ENCODE measurements around the gene SLC47A2.

Gene SLC47A2

DNA sequence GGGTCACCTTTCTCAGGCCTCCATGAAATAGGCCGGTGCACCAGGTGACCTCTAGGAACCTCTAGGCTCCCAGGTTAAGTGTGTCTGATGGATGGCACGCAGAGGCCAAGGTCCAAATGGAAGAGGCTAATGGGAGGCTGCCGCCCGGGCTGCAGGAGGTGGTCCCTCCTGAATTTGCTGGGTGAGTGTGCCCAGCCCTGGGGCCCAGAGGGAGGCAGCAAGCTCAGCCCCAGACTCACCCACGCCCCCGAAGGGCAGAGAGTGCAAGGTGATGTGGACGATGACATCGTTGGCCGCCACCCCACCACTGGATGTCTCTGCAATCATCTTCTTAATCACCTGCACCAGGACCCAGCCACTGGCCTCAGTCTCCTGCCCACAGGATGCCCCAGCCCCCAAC, 22.4 kb upstream of the SLC47A2 start:
- Histone ChIP-seq H3K4me3 (ENCODE audit: insufficient read depth, low read depth, low read length, poor library complexity, severe bottlenecking) (no peak overlapping the region), H3K9me3 (ENCODE audit: control insufficient read depth, low read length) (no peaks in the 10 kb centered on the region), H3K4me1 (ENCODE audit: control insufficient read depth, insufficient read depth, low read length, poor library complexity, severe bottlenecking) (no peaks in the 10 kb centered on the region), H3K36me3 (ENCODE audit: control insufficient read depth, insufficient read depth, low read length) (no peaks in the 10 kb centered on the region), H3K27ac (ENCODE audit: insufficient read depth, low read length, poor library complexity, severe bottlenecking) (no peak overlapping the region), H3K27me3 (replicated peaks; ENCODE audit: control insufficient read depth, insufficient read depth, low read length, poor library complexity, severe bottlenecking) (no peaks in the 10 kb centered on the region)
- no peak for DNase-seq

DNA sequence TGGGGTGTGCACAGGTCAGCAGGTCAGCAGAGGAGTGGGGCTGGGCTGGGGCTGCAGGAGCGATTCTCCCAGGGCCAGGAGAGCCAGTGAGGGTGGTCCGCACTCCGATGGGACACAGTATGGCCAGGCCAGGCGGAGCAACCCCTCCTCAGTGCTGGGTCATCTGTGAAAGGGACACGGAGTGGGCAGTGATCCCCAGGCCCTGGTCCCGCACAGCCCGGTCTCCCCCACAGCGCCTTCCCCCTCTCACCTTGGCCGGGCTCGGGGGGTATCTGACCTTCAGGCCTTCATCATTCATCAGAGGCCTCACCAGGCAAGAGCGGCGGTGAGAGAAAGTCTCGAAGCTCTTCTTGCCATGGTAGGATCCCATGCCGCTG, 21.7 kb upstream of the SLC47A2 start:
- Histone ChIP-seq H3K9me3 (ENCODE audit: control insufficient read depth, low read length) (no peaks in the 10 kb centered on the region), H3K27me3 (replicated peaks; ENCODE audit: control insufficient read depth, insufficient read depth, low read length, poor library complexity, severe bottlenecking) (no peaks in the 10 kb centered on the region), H3K27ac (ENCODE audit: insufficient read depth, low read length, poor library complexity, severe bottlenecking) (no peak overlapping the region), H3K4me1 (ENCODE audit: control insufficient read depth, insufficient read depth, low read length, poor library complexity, severe bottlenecking) (no peaks in the 10 kb centered on the region), H3K4me3 (ENCODE audit: insufficient read depth, low read depth, low read length, poor library complexity, severe bottlenecking) (no peak overlapping the region), H3K36me3 (ENCODE audit: control insufficient read depth, insufficient read depth, low read length) (no peaks in the 10 kb centered on the region)
- DNase-seq, result no peak

DNA sequence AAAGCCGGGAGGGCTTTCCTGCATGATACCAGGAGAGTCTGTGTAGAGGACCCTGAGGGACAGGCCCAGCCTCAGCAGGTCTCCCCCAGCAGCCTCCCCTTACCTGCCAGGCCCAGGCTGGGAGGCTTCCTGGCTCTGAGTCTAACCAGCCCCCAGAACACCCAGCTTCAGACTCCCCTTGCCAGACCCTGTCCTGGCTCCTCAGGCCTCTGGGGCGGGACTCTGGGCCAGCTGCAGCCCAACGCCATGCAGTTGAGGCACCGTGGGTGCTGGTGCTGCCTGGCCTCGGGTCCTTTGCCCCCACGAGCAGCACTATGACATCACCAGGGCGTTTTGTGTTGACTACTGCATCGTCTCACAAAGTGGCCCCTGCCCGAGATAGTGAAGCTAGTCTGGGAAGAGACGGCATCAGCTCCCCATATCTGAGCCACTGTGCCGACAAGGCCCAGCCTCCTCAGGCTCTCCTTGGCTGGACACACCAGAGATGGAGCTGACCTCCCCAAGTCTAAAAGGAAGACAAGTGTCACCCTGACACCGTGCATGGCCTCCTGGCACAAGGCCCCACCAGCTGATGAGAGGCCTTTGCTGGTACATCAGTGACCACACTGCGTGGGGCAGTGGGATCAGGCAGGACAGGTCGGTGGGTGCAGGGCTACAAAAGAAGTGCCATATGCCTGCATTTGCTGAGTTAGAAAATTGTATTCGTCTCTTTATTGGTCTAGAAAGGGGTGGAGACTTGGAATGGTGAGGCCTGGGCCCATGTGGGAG, 21.1 kb upstream of the SLC47A2 start:
- Histone ChIP-seq H3K4me1 (ENCODE audit: control insufficient read depth, insufficient read depth, low read length, poor library complexity, severe bottlenecking) (no peaks in the 10 kb centered on the region), H3K4me3 (ENCODE audit: insufficient read depth, low read depth, low read length, poor library complexity, severe bottlenecking) (no peak overlapping the region), H3K27me3 (replicated peaks; ENCODE audit: control insufficient read depth, insufficient read depth, low read length, poor library complexity, severe bottlenecking) (no peaks in the 10 kb centered on the region), H3K36me3 (ENCODE audit: control insufficient read depth, insufficient read depth, low read length) (no peaks in the 10 kb centered on the region), H3K9me3 (ENCODE audit: control insufficient read depth, low read length) (no peaks in the 10 kb centered on the region), H3K27ac (ENCODE audit: insufficient read depth, low read length, poor library complexity, severe bottlenecking) (no peak overlapping the region)
- DNase-seq, result no peak

DNA sequence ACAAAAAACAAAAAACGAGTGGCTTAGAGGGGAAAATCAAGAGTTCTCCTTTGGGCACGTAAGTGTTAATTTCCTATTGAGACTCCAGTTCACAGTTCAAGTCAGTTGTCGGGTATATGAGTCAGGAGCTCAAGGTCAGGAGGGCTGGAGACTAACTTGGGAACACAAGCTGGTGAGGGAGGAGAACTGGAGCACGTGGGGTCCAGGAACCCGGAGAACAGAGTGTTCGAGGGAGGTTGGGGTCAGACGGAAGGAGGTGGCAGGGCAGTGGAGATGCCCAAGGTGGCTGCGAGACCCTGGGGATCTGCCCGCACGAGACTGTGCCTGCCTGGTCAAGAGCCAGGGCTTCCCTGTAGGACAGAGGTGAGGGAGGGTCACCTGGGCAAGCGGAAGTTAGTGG, 19.7 kb upstream of the SLC47A2 start:
- no peaks in the 10 kb centered on the region for H3K4me1 ChIP-seq (ENCODE audit: control insufficient read depth, insufficient read depth, low read length, poor library complexity, severe bottlenecking)
- H3K36me3 ChIP-seq (ENCODE audit: control insufficient read depth, insufficient read depth, low read length), result no peaks in the 10 kb centered on the region
- H3K27ac ChIP-seq (ENCODE audit: insufficient read depth, low read length, poor library complexity, severe bottlenecking), result no peak overlapping the region
- DNase-seq, result no peak
- H3K27me3 ChIP-seq (replicated peaks; ENCODE audit: control insufficient read depth, insufficient read depth, low read length, poor library complexity, severe bottlenecking), result no peaks in the 10 kb centered on the region
- H3K4me3 ChIP-seq (ENCODE audit: insufficient read depth, low read depth, low read length, poor library complexity, severe bottlenecking), result no peak overlapping the region
- H3K9me3 ChIP-seq (ENCODE audit: control insufficient read depth, low read length), result no peaks in the 10 kb centered on the region

DNA sequence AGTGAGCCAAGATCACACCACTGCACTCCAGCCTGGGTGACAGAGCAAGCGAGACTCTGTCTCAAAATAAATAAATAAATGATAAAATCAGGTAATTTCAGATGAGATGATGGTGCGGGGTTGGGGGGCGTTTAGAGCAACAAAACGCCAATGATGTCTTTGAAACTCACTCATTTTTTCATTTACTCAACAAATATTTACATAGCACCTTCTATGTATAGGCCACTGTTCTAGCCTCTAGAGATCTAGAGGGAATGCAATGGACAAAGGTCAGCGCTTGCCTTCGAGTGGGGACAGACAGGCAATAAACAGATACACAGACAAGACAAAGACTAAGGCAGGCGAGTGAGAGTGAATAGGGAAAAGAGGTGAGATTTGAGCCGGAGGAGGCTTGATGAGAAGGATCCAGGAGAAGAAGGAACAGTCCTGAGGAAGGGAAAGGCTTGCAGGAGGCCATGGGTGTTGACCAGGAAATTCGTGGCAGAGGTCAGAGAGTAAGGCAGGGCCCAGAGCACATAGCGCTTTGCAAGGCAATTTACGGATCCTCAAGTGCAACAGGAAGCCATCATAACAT, 17.7 kb upstream of the SLC47A2 start:
- DNase-seq, result no peak
- Histone ChIP-seq H3K9me3 (ENCODE audit: control insufficient read depth, low read length) (no peaks in the 10 kb centered on the region), H3K27ac (ENCODE audit: insufficient read depth, low read length, poor library complexity, severe bottlenecking) (no peak overlapping the region), H3K27me3 (replicated peaks; ENCODE audit: control insufficient read depth, insufficient read depth, low read length, poor library complexity, severe bottlenecking) (no peaks in the 10 kb centered on the region), H3K4me3 (ENCODE audit: insufficient read depth, low read depth, low read length, poor library complexity, severe bottlenecking) (no peak overlapping the region), H3K4me1 (ENCODE audit: control insufficient read depth, insufficient read depth, low read length, poor library complexity, severe bottlenecking) (no peaks in the 10 kb centered on the region), H3K36me3 (ENCODE audit: control insufficient read depth, insufficient read depth, low read length) (no peaks in the 10 kb centered on the region)

DNA sequence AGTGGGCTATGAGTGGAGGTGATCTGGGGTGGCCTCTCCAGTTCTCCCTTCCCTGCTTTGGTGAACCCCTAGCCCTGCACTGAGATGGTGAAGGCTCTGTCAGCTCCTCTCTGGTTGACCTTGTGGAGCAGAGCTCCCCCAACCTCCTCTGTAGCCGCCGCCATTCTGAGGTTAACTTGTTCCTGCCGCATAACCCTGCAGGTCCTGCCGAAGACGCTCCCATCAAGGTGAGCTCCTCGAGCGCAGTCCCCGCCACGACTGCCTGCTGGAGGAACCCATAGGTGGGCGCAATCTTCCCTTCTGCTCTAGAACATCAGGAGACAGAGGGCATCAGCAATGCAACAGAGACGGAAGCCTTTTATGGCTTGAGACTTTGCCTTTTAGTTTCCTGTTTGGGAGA, 15.2 kb upstream of the SLC47A2 start:
- Histone ChIP-seq H3K27ac (ENCODE audit: insufficient read depth, low read length, poor library complexity, severe bottlenecking) (no peak overlapping the region), H3K9me3 (ENCODE audit: control insufficient read depth, low read length) (no peaks in the 10 kb centered on the region), H3K4me1 (ENCODE audit: control insufficient read depth, insufficient read depth, low read length, poor library complexity, severe bottlenecking) (no peaks in the 10 kb centered on the region), H3K27me3 (replicated peaks; ENCODE audit: control insufficient read depth, insufficient read depth, low read length, poor library complexity, severe bottlenecking) (no peaks in the 10 kb centered on the region), H3K4me3 (ENCODE audit: insufficient read depth, low read depth, low read length, poor library complexity, severe bottlenecking) (no peak overlapping the region), H3K36me3 (ENCODE audit: control insufficient read depth, insufficient read depth, low read length) (no peaks in the 10 kb centered on the region)
- DNase-seq, result no peak

DNA sequence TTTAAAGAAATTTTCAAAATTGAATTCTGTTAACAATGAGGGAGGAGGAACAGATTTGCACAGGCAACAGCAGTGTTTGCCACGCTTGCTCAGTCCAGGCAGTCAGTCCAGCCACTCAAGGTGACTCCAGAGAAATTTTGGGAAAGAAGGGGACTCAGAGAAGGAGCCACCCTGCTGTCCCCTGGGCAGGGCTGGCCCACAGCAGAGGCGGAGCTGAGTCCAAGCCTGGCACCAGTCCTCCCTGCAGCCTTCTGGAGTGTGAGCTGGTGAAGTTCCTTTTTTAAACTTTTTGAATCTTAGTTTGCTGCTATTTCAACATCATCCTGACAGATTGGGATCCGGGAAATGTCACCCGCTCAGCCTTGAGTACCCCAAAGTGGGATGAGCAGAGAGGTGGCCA, 14.5 kb upstream of the SLC47A2 start:
- Histone ChIP-seq H3K4me3 (ENCODE audit: insufficient read depth, low read depth, low read length, poor library complexity, severe bottlenecking) (no peak overlapping the region), H3K27me3 (replicated peaks; ENCODE audit: control insufficient read depth, insufficient read depth, low read length, poor library complexity, severe bottlenecking) (no peaks in the 10 kb centered on the region), H3K4me1 (ENCODE audit: control insufficient read depth, insufficient read depth, low read length, poor library complexity, severe bottlenecking) (no peaks in the 10 kb centered on the region), H3K36me3 (ENCODE audit: control insufficient read depth, insufficient read depth, low read length) (no peaks in the 10 kb centered on the region), H3K27ac (ENCODE audit: insufficient read depth, low read length, poor library complexity, severe bottlenecking) (no peak overlapping the region), H3K9me3 (ENCODE audit: control insufficient read depth, low read length) (no peaks in the 10 kb centered on the region)
- DNase-seq, result no peak

DNA sequence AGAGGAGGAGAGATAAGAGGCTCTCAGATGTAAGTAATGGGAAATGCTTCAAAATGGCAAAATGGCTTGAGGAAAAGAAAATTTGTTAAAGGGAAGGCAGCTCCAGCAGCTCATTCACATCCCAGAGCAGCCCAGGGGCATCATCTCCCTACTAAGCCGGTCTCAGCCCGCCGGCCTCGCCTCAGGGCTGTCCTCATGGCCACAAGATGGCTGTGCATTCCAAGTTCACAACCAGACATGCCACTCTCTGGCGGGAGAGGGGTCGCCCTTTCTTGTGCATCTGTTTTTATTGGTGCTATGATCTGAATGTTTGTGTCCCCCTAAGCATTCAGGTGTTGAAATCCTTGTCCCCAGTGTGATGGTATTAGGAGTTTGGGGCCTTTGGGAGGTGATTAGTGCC, 13.5 kb upstream of the SLC47A2 start:
- Histone ChIP-seq H3K4me1 (ENCODE audit: control insufficient read depth, insufficient read depth, low read length, poor library complexity, severe bottlenecking) (peaks cover 3% of the 10 kb centered on the region), H3K27me3 (replicated peaks; ENCODE audit: control insufficient read depth, insufficient read depth, low read length, poor library complexity, severe bottlenecking) (no peaks in the 10 kb centered on the region), H3K9me3 (ENCODE audit: control insufficient read depth, low read length) (no peaks in the 10 kb centered on the region), H3K36me3 (ENCODE audit: control insufficient read depth, insufficient read depth, low read length) (no peaks in the 10 kb centered on the region), H3K4me3 (ENCODE audit: insufficient read depth, low read depth, low read length, poor library complexity, severe bottlenecking) (no peak overlapping the region), H3K27ac (ENCODE audit: insufficient read depth, low read length, poor library complexity, severe bottlenecking) (no peak overlapping the region)
- no peak for DNase-seq

DNA sequence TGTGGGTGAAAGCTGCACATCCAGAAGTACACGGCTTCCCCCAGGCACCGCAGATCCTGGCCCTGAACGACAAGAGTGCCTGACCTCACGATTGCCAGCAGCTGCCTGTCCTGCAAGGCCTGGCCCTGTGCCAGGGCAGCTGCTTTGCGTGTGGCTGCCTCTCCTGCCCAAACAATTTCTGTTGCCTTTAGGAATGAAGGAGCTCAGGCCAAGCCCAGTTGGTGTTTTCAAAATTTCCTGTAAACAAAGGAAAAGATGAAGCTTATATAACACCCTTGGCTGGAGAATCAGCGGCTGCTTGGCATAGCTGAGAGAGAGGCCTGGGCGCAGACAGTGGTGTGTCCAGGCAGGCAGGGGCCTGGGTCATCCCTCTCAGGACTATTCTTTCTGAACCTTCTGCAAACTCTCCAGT, 11.7 kb upstream of the SLC47A2 start:
- no peaks in the 10 kb centered on the region for H3K36me3 ChIP-seq (ENCODE audit: control insufficient read depth, insufficient read depth, low read length)
- H3K4me3 ChIP-seq (ENCODE audit: insufficient read depth, low read depth, low read length, poor library complexity, severe bottlenecking), result no peak overlapping the region
- H3K27ac ChIP-seq (ENCODE audit: insufficient read depth, low read length, poor library complexity, severe bottlenecking), result no peak overlapping the region
- H3K27me3 ChIP-seq (replicated peaks; ENCODE audit: control insufficient read depth, insufficient read depth, low read length, poor library complexity, severe bottlenecking), result no peaks in the 10 kb centered on the region
- no peaks in the 10 kb centered on the region for H3K9me3 ChIP-seq (ENCODE audit: control insufficient read depth, low read length)
- no peak for DNase-seq
- H3K4me1 ChIP-seq (ENCODE audit: control insufficient read depth, insufficient read depth, low read length, poor library complexity, severe bottlenecking), result peaks cover 15% of the 10 kb centered on the region

DNA sequence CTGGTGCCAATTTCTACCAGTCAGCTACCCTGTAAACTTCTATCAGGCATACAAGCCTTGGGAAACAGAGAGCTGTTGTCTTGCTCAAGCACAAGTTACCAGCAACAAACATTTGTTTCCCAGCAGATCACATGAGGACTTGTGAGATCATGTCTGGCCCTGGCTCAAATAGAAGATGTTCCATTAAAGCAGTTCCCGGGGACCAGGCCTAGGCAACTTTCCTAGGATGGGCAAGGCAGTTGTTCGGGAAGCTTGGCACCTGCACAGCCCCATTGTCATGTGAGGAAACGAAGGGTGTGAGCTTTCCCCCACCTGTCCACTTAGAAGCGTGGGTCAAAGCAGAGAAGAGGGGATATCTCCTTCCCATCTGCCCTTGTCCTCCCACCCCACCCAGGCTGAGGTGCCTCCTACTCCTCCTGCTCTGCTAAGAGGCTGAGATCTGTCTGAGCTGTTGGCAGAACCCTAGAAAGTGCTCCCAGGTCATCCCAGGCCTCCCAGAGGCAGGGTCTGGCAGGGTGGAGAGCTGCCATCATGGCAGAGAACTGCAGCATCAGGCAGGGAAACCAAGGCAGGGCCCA, 11.2 kb upstream of the SLC47A2 start:
- Histone ChIP-seq H3K9me3 (ENCODE audit: control insufficient read depth, low read length) (no peaks in the 10 kb centered on the region), H3K4me1 (ENCODE audit: control insufficient read depth, insufficient read depth, low read length, poor library complexity, severe bottlenecking) (peaks cover 15% of the 10 kb centered on the region), H3K36me3 (ENCODE audit: control insufficient read depth, insufficient read depth, low read length) (no peaks in the 10 kb centered on the region), H3K27ac (ENCODE audit: insufficient read depth, low read length, poor library complexity, severe bottlenecking) (no peak overlapping the region), H3K4me3 (ENCODE audit: insufficient read depth, low read depth, low read length, poor library complexity, severe bottlenecking) (no peak overlapping the region), H3K27me3 (replicated peaks; ENCODE audit: control insufficient read depth, insufficient read depth, low read length, poor library complexity, severe bottlenecking) (no peaks in the 10 kb centered on the region)
- no peak for DNase-seq
